GM23338 (cell line): ENCODE results near the gene MAPRE2.

ENCODE experiments used
- CREB1 ChIP-seq: fragments of 250-450 bp; sonication (Bioruptor Pico); IDR thresholded peaks from 2 replicates; pipeline ENCODE4 v1.5.0; 2020; ENCODE audit warnings: low read depth, mild to moderate bottlenecking, moderate library complexity
- EZH2 ChIP-seq: fragments of 200-600 bp; sonication (generic); IDR thresholded peaks from one replicate; pipeline ENCODE4 v1.8.0; 2017; ENCODE audit warnings: antibody characterized with exemption, mild to moderate bottlenecking, low read depth; ENCODE audit not compliant: unreplicated experiment
- EZH2phosphoT487 ChIP-seq: fragments of 200-600 bp; sonication (generic); IDR thresholded peaks from one replicate; pipeline ENCODE4 v1.8.1; 2018; ENCODE audit warnings: antibody characterized with exemption; ENCODE audit not compliant: unreplicated experiment
- JUNB ChIP-seq: IDR thresholded peaks from one replicate; pipeline ENCODE4 v1.6.1; 2016; ENCODE audit warnings: antibody characterized with exemption; ENCODE audit not compliant: unreplicated experiment
- POLR2AphosphoS5 ChIP-seq: IDR thresholded peaks from 2 replicates; pipeline ENCODE4 v1.6.1; 2016; ENCODE audit warnings: antibody characterized with exemption, low read depth
- TF ChIP-seq, protein P1 (sequence below), 2 experiments: fragments of 200-600 bp in 1 of 2; sonication (generic) in 1 of 2; conservative IDR thresholded peaks; 2 replicates each; pipeline versions ENCODE4 v1.5.1 to v1.6.1; 2016 to 2017; ENCODE audit warnings: antibody characterized with exemption in 2 of 2, low read depth in 2 of 2, mild to moderate bottlenecking in 2 of 2, moderate library complexity in 1 of 2
- TF ChIP-seq, protein P2 (sequence below): fragments of 250-450 bp; sonication (Bioruptor Pico); IDR thresholded peaks from 2 replicates; pipeline ENCODE4 v1.5.0; 2020; ENCODE audit warnings: mild to moderate bottlenecking, moderate library complexity

DNA sequence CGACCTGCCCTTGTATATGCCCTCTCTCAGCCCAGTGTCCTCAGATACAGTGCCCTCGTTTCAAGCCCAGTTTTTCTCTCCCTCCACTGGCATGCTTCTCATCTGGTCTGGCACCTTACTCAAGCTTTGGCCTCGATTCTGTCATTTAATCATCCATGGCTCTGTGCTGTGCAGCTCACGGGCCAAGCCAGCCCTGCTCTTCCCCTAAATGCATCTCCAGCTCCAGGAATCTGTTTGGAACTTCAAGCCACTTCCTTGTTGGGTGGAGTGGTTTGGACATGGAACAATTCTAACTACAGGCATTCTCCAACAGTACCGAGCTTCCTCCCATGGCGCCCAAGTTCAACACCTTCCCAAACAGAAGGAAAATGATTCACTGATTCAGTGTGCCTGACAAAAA lies 122.9 kb downstream of the MAPRE2 start:
- TF ChIP-seq, protein P1, sequence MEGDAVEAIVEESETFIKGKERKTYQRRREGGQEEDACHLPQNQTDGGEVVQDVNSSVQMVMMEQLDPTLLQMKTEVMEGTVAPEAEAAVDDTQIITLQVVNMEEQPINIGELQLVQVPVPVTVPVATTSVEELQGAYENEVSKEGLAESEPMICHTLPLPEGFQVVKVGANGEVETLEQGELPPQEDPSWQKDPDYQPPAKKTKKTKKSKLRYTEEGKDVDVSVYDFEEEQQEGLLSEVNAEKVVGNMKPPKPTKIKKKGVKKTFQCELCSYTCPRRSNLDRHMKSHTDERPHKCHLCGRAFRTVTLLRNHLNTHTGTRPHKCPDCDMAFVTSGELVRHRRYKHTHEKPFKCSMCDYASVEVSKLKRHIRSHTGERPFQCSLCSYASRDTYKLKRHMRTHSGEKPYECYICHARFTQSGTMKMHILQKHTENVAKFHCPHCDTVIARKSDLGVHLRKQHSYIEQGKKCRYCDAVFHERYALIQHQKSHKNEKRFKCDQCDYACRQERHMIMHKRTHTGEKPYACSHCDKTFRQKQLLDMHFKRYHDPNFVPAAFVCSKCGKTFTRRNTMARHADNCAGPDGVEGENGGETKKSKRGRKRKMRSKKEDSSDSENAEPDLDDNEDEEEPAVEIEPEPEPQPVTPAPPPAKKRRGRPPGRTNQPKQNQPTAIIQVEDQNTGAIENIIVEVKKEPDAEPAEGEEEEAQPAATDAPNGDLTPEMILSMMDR (conservative IDR thresholded peaks at IDR 0.05; ENCODE audit: low read depth in 2 of 2) = no peak
- TF ChIP-seq EZH2phosphoT487 = no peak
- no peak for TF ChIP-seq CREB1 (CRISPR knock-in tag)
- TF ChIP-seq POLR2AphosphoS5 = no peak
- TF ChIP-seq EZH2 = no peak
- no peak for TF ChIP-seq JUNB
- TF ChIP-seq, protein P2, sequence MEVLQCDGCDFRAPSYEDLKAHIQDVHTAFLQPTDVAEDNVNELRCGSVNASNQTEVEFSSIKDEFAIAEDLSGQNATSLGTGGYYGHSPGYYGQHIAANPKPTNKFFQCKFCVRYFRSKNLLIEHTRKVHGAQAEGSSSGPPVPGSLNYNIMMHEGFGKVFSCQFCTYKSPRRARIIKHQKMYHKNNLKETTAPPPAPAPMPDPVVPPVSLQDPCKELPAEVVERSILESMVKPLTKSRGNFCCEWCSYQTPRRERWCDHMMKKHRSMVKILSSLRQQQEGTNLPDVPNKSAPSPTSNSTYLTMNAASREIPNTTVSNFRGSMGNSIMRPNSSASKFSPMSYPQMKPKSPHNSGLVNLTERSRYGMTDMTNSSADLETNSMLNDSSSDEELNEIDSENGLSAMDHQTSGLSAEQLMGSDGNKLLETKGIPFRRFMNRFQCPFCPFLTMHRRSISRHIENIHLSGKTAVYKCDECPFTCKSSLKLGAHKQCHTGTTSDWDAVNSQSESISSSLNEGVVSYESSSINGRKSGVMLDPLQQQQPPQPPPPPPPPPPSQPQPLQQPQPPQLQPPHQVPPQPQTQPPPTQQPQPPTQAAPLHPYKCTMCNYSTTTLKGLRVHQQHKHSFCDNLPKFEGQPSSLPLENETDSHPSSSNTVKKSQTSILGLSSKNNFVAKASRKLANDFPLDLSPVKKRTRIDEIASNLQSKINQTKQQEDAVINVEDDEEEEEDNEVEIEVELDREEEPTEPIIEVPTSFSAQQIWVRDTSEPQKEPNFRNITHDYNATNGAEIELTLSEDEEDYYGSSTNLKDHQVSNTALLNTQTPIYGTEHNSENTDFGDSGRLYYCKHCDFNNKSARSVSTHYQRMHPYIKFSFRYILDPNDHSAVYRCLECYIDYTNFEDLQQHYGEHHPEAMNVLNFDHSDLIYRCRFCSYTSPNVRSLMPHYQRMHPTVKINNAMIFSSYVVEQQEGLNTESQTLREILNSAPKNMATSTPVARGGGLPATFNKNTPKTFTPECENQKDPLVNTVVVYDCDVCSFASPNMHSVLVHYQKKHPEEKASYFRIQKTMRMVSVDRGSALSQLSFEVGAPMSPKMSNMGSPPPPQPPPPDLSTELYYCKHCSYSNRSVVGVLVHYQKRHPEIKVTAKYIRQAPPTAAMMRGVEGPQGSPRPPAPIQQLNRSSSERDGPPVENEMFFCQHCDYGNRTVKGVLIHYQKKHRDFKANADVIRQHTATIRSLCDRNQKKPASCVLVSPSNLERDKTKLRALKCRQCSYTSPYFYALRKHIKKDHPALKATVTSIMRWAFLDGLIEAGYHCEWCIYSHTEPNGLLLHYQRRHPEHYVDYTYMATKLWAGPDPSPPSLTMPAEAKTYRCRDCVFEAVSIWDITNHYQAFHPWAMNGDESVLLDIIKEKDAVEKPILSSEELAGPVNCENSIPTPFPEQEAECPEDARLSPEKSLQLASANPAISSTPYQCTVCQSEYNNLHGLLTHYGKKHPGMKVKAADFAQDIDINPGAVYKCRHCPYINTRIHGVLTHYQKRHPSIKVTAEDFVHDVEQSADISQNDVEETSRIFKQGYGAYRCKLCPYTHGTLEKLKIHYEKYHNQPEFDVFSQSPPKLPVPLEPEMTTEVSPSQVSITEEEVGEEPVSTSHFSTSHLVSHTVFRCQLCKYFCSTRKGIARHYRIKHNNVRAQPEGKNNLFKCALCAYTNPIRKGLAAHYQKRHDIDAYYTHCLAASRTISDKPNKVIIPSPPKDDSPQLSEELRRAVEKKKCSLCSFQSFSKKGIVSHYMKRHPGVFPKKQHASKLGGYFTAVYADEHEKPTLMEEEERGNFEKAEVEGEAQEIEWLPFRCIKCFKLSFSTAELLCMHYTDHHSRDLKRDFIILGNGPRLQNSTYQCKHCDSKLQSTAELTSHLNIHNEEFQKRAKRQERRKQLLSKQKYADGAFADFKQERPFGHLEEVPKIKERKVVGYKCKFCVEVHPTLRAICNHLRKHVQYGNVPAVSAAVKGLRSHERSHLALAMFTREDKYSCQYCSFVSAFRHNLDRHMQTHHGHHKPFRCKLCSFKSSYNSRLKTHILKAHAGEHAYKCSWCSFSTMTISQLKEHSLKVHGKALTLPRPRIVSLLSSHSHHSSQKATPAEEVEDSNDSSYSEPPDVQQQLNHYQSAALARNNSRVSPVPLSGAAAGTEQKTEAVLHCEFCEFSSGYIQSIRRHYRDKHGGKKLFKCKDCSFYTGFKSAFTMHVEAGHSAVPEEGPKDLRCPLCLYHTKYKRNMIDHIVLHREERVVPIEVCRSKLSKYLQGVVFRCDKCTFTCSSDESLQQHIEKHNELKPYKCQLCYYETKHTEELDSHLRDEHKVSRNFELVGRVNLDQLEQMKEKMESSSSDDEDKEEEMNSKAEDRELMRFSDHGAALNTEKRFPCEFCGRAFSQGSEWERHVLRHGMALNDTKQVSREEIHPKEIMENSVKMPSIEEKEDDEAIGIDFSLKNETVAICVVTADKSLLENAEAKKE (CRISPR knock-in tag) = no peak
